Cardiac muscle cell (in vitro differentiated cells and primary cell): ENCODE measurements around the gene TRAM2. TPM values are rescaled to one million over a fixed set of nuclear protein-coding genes. Genes with fewer than 3 reads are reported as not detected.

Source experiments
- DNase-seq, 2 donors: peaks; one replicate each; pipeline versions ENCODE4 v3.0.0 to v3.0.0-alpha.2; 2010 to 2017; ENCODE audit warnings: low read depth in 1 of 2, low spot score in 1 of 2
- H3K27ac ChIP-seq: fragments of 200-600 bp; sonication (generic); 2 replicates; pipeline ENCODE4 v1.5.1; 2016
- H3K27me3 ChIP-seq: fragments of 200-600 bp; sonication (generic); 2 replicates; pipeline ENCODE4 v1.6.0; 2016; ENCODE audit warnings: control low read depth
- H3K36me3 ChIP-seq: fragments of 200-600 bp; sonication (generic); 2 replicates; pipeline ENCODE4 v1.5.1; 2016; ENCODE audit warnings: control low read depth
- H3K4me1 ChIP-seq: fragments of 200-600 bp; sonication (generic); 2 replicates; pipeline ENCODE4 v1.8.1; 2017; ENCODE audit warnings: low read depth, mild to moderate bottlenecking, mixed run types
- H3K4me3 ChIP-seq: fragments of 200-600 bp; sonication (generic); 2 replicates; pipeline ENCODE4 v1.5.1; 2016; ENCODE audit warnings: mild to moderate bottlenecking
- H3K9me3 ChIP-seq: fragments of 200-600 bp; sonication (generic); 2 replicates; pipeline ENCODE4 v1.5.1; 2017; ENCODE audit warnings: low read depth, mild to moderate bottlenecking, control low read depth
- CTCF ChIP-seq: IDR thresholded peaks from 2 replicates; pipeline ENCODE4 v1.5.1; 2012; ENCODE audit warnings: low read depth, mild to moderate bottlenecking, low read length
- polyA plus RNA-seq: library from polyadenylated mRNA; unstranded; fragments of >200 nt; fragmentation: Nextera tagmentation; extraction: Ambion mirVana; gene quantifications from 2 replicates; pipeline ENCODE4 v1.2.1, GENCODE V29; 2016
- total RNA-seq: library from RNA; depleted of rRNA; stranded (reverse); fragments of >200 nt; gene quantifications from 2 replicates; pipeline ENCODE4 v1.2.3, GENCODE V29; 2016

TRAM2 gene
- total and polyA plus RNA-seq, 2 experiments from 2014 or later = 6.6 to 7.7 TPM

- no peak for TF ChIP-seq CTCF
- Histone ChIP-seq H3K4me1 (peaks cover 2% of the 10 kb centered on the region), H3K27ac (no peak overlapping the region), H3K27me3 (no peaks in the 10 kb centered on the region), H3K9me3 (no peaks in the 10 kb centered on the region), H3K36me3 (no peaks in the 10 kb centered on the region), H3K4me3 (no peak overlapping the region)
- no peak for DNase-seq
Observed at GRCh38 chr6:52584203-52584602, 7.3 kb upstream of the TRAM2 start.

- no peaks in the 10 kb centered on the region for H3K4me1 ChIP-seq
- TF ChIP-seq CTCF = no peak
- H3K4me3 ChIP-seq = no peak overlapping the region
- no peaks in the 10 kb centered on the region for H3K27me3 ChIP-seq
- H3K27ac ChIP-seq = no peak overlapping the region
- H3K9me3 ChIP-seq = no peaks in the 10 kb centered on the region
- no peak for DNase-seq
- no peaks in the 10 kb centered on the region for H3K36me3 ChIP-seq
Observed at GRCh38 chr6:52582996-52583395, 6.1 kb upstream of the TRAM2 start.

DNA sequence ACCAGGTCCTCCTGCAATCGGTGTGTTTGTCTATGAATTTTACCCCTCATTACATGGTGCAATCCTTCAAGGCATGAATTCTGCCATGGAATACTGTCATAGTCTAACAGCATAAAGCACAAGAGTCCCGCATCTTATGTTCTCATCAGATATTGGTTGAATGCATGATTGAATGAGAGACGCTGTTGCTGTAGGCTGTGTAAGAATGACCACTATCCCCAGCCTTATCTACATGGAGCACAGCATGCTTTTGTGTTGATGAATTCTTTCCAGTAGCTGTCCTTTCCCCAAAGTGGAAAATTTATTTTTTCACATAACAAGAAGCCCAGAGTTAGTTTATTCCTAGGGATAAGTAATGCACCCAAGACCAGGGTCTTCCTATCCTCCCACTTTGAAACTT is 5.6 kb upstream of the TRAM2 start:
- no peaks in the 10 kb centered on the region for H3K4me1 ChIP-seq
- no peak for DNase-seq
- no peak for TF ChIP-seq CTCF
- H3K36me3 ChIP-seq = no peaks in the 10 kb centered on the region
- no peaks in the 10 kb centered on the region for H3K9me3 ChIP-seq
- no peaks in the 10 kb centered on the region for H3K27me3 ChIP-seq
- no peak overlapping the region for H3K27ac ChIP-seq
- no peak overlapping the region for H3K4me3 ChIP-seq

DNA sequence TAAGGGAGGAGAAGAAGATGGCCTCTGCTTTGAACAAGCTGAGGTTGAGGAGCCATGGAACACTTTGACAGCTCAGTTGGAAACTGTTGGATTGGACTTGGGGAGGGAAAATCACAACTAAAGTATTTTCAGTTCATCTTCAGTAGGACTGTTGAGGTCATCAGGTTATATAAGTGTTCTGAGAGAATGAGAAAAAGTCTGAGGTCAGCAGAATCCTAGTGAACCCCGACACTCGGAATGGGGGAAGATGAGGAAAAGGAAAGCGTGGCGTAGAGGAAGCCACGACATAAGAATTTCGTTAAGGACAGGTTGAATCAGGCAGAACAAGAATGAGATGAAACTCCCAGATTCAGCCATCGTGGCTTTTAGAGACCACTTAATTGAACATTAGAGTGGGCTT is 4.0 kb upstream of the TRAM2 start:
- no peak for TF ChIP-seq CTCF
- no peak for DNase-seq
- Histone ChIP-seq H3K4me1 (no peaks in the 10 kb centered on the region), H3K36me3 (no peaks in the 10 kb centered on the region), H3K27ac (no peak overlapping the region), H3K27me3 (no peaks in the 10 kb centered on the region), H3K9me3 (no peaks in the 10 kb centered on the region), H3K4me3 (no peak overlapping the region)

- Histone ChIP-seq H3K4me3 (no peak overlapping the region), H3K27ac (no peak overlapping the region), H3K9me3 (no peaks in the 10 kb centered on the region), H3K4me1 (peaks cover 13% of the 10 kb centered on the region), H3K36me3 (no peaks in the 10 kb centered on the region), H3K27me3 (no peaks in the 10 kb centered on the region)
- DNase-seq = no peak
- no peak for TF ChIP-seq CTCF
Observed at GRCh38 chr6:52579006-52579660, 2.3 kb upstream of the TRAM2 start.
